HG03045 (cell line): ENCODE measurements around the gene POLDIP3.

Experiments used
- ATAC-seq: cut with Tn5 transposase; IDR thresholded peaks from one replicate; pipeline ENCODE4 v1.9.1; 2021; ENCODE audit warnings: mild to moderate bottlenecking, moderate library complexity; ENCODE audit not compliant: unreplicated experiment

POLDIP3 gene

DNA sequence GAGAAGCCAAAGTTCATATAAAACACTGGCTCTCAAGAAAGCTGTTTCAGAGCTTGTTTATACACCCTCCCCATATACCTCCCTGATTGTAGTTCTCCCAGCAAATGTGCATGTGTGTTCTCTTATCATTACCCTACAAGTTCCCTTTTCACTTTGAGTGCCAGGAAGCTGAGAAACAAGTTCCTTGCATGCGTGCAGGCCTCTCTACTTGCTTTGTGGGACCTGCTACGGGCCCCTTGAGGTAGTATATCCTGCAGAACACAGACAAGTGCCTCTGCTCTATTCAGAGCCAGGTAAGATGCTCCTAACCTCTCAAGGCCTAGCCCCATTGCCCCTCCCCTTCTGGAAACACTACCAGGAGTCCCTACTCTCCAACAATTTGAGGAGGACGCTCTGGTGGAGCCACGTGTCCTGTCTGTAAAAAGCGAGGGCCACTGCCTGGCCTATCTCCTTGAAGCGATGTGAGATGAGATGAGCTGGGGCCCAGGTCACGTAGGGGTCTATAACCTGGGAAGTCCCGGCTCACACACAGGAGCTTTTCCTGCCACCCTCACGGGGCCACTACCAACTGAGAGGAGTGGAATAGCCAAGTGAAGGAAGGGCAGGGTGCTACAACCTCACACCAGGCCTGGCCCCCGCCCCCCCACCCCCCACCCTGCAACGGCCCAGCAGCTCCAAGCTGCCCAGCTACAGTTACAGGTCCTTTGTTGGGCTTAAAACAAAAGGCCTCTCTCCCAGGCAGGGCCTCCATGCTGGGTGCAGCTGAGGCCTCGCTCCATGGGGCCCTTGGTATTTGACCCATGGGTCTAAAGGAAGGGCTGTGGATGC is 28.3 kb upstream of the POLDIP3 start:
- no peak for ATAC-seq

DNA sequence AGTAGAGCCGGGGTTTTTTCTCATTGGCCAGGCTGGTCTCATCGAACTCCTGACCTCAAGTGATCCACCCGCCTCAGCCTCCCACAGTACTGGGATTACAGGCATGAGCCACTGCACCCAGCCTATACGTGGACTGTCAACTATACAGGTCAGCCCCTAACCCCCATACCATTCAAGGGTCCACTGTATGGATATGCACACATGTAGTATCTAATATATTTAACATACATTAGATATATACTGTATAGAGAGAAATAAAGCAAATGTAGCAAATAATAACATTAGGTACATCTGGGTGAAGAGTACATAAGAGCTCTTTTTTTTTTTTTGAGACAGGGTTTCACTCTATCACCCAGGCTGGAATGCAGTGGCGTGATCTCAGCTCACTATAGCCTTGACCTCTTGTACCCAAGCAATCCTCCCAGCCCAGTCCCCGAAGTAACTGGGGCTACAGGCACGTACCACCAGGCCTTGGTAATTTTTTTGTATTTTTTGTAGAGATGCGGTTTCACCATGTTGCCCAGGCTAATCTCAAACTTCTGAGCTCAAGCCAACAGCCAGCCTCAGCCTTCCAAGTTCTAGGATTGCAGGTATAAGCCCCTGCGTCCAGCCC is 27.2 kb upstream of the POLDIP3 start:
- no peak for ATAC-seq

DNA sequence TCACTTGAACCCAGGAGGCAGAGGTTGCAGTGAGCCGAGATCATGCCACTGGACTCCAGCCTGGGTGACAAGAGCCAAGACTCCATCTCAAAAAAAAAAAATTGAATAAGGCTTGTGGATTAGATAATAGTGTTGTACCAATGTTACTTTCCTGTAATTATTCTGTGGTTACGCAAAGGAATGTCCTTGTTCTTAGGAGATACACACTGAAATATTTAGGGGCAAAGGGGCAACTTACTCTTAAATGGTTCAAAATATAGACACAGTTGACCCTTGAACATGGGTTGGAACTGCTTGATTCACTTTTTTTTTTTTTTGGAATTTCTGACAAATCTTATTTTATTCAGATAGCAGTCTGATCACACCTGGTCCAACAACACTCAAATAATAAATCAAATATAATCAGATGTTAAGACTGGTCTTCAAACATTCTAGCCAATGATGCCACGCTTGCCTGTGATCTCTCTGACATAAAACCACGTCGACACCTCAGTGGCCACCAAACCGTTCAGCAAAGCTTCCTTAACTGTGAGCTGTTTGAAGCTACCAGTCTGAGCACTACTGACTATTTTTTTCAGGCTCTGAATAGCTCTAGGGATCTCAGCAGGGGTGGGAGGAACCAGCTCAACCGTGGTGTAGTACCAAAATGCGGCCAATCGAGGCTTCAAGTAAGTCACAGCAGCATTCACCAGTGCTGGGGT is 25.0 kb upstream of the POLDIP3 start:
- ATAC-seq = no peak

DNA sequence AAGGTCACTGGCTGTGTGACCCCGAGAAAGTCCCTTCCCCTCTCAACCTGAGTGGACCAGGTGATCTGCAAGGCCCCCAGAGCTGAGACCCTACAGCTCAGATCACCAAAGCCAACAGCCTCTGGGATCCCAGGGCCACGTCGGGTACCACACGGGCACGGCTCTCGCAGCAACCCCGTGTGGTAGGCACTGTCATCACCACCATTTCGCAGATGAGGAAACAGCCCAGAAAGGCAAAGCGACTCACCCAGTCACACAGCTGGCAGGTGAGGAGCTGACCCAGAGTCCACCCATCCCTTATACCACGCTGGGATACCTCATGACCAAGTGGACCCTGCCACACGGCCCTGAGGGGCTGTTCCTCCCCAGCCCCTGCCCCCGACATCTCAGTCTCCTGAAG is 22.9 kb upstream of the POLDIP3 start:
- no peak for ATAC-seq

DNA sequence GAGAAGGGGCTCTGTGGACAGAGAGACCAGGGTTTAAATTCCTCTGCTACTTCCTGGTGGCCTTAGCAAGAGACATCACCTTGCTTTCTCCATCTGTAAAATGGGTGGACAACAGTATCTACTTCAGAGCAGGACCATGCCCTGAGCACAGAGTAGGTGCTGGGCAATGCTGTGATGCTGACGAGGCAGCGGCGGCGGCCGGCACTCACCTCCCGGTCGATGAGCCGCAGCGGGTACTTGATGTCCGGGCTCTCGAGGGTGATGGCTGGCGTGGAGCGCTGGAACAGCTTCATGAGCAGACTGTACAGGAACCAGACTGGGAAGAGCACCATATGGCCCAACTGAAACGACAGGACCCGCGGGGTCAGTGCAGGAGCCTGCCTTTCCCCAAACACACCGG is 21.8 kb upstream of the POLDIP3 start:
- ATAC-seq = no peak

DNA sequence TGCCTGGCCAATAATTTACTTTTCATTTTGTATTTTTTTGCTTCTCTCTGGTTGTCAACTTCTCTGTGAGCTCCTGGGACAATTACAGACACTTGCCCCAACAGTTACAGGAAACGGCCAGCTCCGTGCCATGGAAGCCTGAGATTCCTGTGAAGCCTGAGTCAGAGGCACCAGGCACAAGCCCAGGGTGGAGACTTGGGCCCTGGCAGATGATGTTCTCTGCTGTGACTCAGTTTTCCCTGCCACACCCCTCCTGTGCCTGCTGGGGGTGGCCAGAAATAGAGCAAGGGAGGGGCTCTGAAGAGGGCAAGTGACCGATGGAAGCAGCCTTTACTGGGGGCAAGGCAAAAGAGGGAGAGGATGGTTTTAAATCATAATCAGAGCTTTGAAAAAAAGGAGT is 20.8 kb upstream of the POLDIP3 start:
- ATAC-seq = no peak

DNA sequence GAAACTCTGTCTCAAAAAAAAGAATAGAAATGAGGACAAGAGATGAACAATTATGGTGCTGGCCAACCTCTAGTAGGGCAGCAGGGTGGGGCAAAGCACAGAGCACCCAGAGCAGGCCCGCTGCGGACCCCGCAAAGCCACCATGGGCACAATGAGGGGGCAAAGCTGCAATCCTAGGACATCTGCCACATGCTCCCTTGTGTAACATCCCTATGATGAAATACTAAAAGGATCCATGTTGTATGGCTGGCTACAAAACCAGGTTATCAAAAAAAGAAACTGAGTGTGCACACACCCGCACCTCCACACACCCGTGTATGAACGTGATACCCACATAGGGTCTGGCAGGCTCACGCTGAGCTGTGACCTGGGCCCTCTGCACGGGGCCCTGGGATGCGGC is 18.3 kb upstream of the POLDIP3 start:
- ATAC-seq = no peak

DNA sequence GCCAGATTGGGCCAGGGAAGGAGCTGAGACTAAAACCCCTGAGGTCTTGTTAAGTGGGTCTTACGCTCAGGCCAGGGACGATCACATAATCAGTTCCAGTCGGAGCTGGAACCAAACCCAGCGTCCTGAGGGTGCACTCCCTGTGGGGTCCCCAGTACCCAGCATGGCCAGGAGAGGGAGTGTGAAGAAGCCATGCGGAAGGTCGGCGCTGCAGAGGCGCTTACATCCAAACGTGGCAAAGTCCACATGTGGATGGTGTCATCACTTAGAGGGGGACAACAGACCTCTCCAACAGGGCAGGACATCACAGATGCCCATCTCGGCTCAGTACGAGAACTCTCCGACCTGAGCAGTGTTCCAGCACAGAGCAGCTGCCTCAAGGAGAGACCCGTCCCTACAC is 17.4 kb upstream of the POLDIP3 start:
- no peak for ATAC-seq

DNA sequence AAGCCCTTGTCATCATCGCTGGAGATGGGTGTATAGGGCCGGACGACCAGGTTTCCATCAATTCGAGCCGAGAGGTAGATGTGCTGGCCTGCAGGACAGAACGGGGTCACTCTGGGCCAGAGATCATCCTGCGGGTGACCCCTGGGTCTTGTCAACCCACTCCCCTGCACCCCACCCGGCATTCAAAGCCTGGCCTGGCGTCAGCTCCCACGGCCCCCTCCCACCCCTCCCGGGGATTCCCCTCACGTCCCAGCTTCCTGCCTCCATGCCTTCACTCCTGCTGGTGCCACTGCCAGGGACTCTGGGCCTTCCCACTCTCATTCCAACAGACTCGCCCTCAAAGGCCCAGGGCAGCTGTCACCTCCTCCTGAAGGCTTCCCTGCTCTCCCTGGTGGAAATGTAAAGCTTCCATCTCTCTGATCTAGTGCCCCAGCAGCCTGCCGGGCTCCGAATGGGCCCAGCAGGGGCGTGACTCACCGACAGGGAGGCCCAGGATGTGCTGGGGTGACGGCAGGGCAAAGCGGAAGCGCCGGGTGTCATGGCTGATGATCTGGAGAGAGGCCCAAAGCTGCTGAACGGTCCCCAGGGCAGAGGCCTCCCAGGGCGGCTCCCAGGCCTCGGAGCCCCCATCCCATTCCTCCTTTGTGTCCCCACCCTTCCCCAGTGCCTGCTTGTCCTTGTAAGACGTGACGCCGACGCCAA is 16.4 kb upstream of the POLDIP3 start:
- no peak for ATAC-seq

DNA sequence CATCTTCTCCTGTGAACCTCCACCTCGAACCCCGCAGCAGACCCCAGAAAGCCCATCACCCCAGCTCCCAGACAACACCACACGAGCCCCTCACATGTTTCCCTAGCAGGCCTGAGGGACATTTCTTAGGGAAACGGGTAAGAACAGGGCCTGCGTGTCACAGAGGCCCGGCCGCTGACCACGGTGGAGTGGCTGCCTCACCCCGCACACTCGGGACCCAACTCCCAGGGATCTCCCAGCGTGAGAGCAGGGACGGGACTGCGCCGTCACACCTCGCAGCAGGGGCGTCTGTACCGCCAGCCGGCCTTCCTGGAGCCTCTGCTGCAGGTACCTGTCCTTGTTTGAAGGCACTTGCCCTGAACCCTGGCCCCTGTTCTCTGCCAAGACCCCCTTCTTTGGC is 15.5 kb upstream of the POLDIP3 start:
- no peak for ATAC-seq

DNA sequence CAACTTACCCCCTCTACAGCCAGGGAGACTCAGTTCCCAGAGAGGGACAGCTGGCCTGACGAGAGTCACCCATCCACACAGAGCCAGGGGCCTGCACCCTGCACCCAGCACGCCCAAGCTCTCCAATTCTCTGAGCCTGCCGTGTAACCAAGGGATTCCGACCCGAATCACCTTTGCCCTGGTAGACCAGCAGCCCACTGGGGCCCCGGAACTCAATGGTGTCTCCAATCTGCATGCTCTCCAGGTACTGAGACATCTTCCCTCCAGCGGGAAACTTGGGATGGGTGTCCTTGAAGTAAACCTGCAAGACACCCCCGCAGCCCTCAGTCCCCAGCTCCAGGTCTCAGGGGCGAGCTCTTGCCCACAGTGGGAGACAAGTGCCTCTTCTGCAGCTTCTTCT is 13.3 kb upstream of the POLDIP3 start:
- no peak for ATAC-seq

DNA sequence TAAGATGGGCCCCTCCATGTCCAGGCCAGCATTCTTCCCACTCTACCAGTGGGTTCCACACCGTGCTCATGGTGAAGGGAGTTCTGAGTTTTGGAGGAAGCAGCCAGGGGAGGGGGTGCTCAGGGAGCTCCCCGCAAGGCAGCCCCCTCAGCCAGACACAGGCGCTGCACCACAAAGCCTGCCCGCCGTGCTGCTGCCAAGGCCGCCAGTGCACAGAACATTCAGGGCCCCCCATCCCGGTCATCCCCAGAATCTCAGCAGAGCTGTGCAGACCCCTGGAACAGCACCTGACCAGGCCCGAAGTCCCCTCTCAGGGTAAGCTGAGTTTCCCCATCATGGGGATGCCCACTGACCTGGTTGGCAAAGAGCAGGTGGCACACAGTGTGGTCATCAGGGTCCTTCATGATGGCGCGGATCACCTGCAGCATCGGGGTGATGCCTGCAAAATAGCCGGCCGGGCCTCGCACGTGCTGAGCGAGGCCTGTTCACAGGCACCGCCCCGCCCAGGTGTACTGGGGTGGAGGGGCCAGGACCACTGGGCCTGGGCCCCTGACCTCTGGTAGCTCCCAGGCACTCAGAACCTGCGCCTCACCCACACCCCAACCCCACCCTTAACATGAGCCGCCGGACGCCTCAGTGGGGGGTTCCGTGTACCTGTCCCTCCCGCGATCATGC is 12.4 kb upstream of the POLDIP3 start:
- no peak for ATAC-seq

DNA sequence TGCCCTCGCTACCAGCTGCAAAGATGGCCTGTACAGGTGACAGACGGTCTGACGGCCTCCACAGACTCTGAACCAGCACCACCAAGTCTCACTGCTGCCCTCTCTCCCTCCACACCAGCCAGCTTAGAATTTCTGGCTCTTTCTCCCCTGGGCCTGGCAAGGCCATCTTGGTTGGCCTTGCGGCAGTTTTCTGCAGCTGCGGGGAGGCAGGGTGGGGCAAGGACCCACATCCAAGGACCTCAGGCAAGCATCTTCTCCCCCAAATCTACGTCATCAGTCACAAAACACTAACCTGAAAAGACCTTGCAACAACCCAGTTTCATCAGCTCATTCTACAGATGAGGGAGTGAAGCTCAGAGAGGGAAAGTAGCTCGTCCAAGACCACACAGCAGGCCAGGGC is 11.7 kb upstream of the POLDIP3 start:
- no peak for ATAC-seq

DNA sequence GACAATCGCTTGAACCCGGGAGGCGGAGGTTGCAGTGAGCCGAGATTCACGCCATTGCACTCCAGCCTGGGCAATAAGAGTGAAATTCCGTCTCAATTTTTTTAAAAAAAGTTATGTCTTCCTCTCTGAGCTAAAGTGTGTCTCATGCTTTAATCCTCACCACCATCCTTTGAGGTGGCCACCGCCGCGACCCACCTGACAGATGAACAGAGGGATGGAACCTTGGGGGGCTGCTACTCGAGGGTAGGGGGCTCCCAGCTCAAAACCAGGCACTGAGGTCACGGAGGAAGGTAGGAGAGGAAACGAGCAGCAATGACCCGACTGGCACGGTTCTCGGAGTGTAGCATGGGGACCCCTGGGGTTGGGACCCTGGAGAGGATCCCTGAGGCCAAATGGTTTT is 10.7 kb upstream of the POLDIP3 start:
- ATAC-seq = no peak

DNA sequence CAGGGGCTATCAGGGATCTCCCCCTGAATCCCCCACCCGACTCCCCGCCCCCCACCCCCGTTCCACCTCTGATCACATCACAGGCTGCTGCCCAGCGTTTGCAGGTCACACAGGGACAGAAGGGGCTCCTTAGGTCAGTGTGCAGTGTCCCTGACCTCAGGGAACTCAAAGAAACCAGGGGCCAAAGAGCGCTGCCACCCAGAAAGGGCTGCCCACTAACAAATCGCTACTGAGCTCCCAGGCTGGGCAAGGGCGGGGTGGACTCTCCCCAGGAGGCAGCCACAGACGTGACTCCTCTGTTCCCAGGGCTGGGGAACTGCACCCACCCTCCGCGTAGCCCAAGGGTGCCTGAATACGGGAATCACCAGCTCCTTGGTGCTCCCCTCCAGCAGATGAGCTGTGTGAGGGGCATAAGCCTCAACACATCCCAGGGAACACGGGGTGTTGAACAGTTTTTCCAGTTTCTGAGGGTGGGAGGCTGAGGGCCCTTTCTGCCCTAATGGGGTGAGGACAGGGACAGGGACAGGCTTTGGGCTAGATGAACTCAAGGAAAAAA is 9.9 kb upstream of the POLDIP3 start:
- no peak for ATAC-seq

DNA sequence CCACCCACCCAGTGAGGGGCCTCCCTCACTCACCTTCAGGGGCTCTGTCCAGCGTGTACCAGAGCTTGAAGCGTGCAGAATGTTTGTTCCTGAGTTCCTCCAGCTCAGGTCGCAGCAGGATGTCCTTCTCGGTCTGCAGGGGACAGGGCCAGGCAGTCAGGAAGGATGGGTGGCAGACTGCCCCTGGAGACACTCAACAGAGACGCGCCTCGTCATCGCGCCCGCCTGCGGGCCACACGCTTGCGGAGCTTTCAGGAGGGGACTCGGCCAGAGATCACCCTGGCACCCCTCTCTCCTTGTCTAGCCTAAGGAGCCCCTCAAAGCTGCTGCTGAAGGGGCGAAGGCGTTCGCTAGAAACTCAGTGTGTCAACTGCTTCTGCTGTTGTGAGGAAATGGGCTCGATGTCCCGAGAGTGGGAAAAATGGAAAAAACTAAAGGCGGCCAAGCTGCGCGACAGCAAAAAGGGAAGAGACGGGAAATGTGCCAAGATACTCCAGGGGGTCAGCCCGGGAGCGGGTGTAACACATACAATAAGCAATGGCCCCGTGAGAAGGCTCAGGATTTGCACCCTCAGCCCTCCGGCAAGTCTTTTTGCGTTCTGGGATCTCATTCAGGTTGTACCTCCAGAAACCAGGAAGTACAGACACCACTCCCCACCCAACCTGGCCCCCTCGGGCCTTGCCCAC is 9.2 kb upstream of the POLDIP3 start:
- no peak for ATAC-seq

DNA sequence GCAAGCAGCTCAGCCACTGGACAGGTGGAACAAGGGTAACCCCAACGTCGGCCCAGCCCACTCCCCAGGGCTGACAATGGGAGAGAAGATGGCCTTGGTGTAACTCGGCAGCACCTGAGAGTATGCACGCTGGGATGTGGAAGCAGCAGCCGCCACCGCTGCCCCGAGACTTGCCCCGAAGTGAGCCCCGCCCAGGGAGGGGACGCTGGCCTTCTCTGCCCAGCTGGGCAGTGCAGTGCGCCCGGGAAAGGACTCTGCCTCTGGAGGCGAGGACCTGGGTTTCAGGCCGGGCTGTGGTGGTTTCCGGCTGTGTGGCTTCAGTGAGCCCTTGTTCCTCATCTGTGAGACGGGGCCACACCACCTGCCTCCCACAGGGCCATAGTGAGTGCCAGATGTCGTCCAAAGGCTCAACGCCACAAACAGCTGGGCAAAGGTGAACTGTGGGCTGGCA is 8.6 kb upstream of the POLDIP3 start:
- no peak for ATAC-seq

DNA sequence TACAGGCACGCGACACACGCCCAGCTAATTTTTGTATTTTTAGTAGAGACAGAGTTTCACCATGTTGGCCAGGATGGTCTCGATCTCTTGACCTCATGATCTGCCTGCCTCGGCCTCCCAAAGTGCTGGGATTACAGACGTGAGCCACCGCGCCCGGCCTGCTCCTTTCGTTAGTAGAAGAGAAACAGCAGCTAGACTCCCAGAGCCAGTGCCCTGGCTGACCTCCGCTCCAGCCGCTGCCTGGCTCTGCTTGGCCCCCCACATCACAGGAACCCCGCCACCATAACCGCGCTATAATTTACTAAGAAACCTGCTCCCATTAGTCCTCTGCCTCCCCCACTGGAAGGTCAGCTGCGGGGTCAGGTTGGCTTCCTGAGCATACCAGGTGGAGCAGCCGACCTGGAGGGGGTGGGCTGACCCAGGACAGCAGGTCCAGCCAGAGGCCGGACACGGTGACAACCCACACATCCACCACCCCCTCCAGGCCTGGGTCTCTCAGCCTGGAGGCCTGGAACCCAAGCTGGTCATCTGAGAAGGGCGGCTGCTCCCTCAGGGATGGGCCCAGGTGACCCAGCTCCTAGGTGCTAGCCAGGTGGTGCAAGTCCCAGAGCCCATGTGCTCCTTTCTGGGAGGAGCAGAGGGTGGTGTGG is 7.5 kb upstream of the POLDIP3 start:
- ATAC-seq = no peak

DNA sequence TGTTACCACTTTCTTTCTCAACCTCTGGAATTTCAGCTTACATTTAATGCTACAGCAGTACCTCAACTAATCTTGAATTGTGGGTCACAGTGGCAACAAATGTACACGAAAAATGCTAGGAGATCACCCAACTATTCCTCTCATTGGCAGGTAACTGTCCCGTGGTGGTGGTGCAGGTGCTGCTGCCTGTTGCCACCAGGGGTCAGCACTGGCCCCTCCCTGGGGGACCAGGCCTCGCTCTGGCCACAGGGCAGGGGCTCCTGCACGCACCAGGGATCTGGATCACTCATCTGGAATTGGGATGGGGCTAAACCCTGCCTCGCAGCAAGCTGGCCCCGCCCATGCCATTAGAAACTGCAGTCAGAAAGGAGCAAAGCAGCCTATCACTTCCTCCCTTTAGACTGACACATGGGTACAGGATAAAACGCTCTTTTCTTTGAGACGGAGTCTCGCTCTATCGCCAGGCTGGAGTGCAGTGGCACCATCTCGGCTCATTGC is 6.9 kb upstream of the POLDIP3 start:
- no peak for ATAC-seq
